ENCODE results near the gene DOK5.

DNA sequence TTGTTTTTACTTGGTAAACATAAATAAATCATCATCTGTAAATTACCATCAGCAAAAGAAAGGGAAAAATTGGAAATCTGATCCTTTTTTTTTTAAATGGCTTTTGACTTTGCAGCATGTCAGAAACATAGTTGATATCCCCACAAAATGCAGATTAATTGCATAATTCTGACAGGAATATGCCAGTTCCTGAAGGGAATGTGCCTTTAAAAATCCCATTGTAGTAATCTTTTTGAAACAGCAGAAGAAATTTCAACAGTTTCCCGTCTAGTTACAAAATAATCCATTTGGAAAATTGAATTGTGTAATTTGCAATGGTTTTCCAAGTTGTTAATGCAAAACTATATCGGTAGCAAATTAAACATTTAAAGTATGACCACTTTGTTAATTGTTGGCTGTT lies 95.2 kb downstream of the DOK5 start:
- TF ChIP-seq, protein P1, sequence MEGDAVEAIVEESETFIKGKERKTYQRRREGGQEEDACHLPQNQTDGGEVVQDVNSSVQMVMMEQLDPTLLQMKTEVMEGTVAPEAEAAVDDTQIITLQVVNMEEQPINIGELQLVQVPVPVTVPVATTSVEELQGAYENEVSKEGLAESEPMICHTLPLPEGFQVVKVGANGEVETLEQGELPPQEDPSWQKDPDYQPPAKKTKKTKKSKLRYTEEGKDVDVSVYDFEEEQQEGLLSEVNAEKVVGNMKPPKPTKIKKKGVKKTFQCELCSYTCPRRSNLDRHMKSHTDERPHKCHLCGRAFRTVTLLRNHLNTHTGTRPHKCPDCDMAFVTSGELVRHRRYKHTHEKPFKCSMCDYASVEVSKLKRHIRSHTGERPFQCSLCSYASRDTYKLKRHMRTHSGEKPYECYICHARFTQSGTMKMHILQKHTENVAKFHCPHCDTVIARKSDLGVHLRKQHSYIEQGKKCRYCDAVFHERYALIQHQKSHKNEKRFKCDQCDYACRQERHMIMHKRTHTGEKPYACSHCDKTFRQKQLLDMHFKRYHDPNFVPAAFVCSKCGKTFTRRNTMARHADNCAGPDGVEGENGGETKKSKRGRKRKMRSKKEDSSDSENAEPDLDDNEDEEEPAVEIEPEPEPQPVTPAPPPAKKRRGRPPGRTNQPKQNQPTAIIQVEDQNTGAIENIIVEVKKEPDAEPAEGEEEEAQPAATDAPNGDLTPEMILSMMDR (IDR thresholded peaks at IDR 0.05), result no peak
- TF ChIP-seq POLR2A (IDR thresholded peaks at IDR 0.05), result no peak

Data from uterus (tissue), 2 donors.